ENCODE measurements around the gene CDYL2.

- TF ChIP-seq POLR2A (IDR thresholded peaks at IDR 0.05; ENCODE audit: extremely low read depth, insufficient read length) = no peak
- TF ChIP-seq CTCF (IDR thresholded peaks at IDR 0.05; ENCODE audit: low read depth, low read length) = no peak
These were observed 25.7 kb downstream of the CDYL2 start for GRCh38 chr16:80778703-80779102.

Data from NB4 (cell line).